UCSD-AML1 (cell line): ENCODE results near the gene C22orf15.
"Not testable (repeated sequence)": the region's sequence is repeated elsewhere in the genome, so short reads cannot be mapped to it uniquely, and the experiment has no call there.

Experiments used
- DNase-seq: peaks from one replicate; lab custom pipeline; 2025; ENCODE audit not compliant: unreplicated experiment; lab: John Stamatoyannopoulos, UW

The C22orf15 gene, protein sequence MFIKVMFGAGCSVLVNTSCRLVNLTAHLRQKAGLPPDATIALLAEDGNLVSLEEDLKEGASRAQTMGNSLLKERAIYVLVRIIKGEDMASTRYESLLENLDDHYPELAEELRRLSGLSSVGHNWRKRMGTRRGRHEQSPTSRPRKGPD

DNA sequence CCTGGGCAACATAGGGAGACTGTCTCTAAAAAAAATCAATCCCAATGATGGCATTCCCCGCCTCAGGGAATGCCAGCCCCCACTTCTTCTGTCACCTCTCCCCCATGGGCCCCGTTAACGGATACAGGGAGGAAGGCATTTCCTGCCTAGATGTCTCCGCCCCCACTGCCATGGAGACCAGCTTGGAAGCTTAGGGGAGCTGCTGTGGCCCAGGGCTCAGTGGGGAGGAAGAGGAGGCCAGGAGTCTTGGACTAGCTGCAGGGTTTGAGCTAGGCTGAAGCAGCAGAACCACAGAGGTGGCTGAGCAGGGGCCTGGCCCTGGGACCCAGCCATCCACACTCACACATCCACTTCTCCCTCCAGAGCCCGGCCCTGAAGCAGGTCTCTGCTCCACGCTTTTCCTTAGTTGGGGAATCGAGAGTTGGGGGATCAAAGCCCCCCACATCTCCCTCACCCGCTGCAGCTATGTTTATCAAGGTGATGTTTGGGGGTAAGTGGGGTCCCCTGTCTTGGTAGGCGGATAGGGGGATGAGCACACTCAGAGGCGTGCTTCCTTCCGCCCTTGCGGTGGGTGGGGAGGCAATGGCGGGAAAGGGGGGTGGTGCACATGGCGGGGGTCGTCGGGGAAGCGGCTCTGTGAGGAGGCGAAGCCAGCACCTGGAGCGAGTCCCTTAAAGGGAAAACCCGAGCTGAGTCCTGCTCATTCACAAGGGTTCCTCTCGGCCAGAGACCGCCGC lies at the start of gene C22orf15:
Gene C22orf15 (plus strand): TSS at position 149 of the 737 bp plus-strand sequence. CDS start 317 bp downstream, at position 466.
- peak; percentile 38 for DNase-seq

- no peak for DNase-seq
These were observed 48.8 kb upstream of the C22orf15 start for GRCh38 chr22:23713696-23714595.

- no peak for DNase-seq
These were observed 47.9 kb upstream of the C22orf15 start for GRCh38 chr22:23714596-23715578.

- no peak for DNase-seq
These were observed 46.9 kb upstream of the C22orf15 start for GRCh38 chr22:23715806-23716375.

DNA sequence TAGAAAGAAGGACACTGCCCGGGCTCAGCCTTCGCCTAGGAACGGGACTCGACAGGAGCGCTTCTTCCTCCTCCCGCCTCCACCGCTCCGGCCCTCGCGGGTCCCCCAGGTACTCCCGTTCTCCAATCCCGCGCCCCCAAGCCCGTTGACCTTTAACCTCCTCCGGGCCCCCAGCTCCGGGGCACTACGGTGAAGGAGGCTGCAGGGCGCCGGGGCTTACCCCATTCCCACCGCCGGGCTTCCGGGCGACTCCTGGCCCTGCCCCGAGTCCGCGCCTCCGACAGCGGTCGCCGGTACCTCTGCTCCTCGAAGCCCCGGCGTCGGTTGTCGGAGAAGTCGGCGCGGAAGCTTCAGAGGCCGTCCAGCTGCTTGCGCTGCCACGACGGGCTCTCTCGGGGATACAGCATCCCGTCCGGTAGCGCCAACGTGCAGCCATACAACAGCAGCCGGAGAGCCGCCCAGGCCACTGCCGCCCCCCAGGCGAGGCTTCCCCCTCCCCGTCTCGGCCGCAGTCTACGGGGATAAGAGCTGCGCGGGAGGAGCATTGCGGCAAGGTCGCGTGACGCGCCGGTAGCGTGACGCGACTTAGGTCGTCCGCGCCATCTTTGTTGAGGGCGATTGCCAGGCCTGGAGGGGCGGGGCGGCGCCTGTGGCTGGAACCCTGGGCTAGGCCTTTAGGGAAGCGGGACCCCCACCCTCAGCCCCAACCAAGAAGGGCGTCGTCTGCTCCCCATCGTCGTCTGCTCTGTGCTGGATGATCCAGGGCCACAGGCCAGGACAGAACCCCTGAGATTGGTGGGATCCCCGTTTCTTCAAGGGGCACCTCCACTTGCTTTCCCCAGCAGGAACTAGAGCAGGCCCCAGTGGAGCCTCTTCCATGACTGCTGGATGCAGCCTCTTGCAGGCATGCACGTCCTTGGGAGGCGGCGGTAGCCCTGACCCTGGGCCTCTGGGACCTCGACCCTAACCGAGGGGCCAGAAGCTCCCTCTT lies 45.7 kb upstream of the C22orf15 start:
- peak; percentile 86 for DNase-seq

- no peak for DNase-seq
These were observed 44.2 kb upstream of the C22orf15 start for GRCh38 chr22:23718371-23719165.

DNA sequence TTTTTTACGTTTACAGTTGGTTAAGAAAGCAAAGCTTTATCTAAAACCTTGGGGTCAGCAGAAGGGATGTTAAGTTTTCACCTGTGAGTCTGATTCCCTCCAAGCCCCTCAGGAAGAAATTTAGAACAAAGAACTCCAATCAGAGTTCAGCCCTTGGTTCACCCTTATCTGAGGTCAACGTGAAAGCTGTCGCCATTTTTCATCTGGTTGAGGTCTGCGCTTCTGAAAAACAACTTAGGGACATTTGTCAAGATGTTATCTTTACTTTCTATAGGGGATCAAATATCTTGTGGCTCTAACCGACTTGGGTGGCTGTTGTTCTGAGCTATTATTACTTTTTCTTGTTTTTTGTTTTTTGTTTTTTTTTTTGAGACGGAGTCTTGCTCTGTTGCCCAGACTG lies 41.9 kb upstream of the C22orf15 start:
- DNase-seq = no peak

DNA sequence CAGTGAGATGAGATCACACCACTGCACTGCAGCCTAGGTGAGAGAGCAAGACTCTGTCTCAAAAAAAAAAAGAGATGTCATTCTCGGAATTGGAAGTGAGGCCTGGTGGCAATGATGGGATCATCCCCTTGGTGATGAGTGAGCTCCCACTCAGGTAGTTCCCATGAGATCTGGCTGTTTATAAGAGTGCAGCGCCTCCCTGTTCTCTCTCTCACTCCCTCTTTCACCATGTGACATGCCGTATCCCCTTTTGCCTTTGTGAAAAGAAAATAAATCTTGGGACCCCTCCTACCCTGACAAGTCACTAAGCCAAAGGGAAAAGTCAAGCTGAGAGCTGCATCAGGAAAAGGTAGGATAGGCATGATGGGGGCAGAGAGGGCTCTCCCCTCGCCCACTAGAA lies 40.6 kb upstream of the C22orf15 start:
- DNase-seq = no peak

- DNase-seq = no peak
These were observed 40.1 kb upstream of the C22orf15 start for GRCh38 chr22:23722724-23723123.

- DNase-seq = not testable (repeated sequence)
These were observed 34.7 kb upstream of the C22orf15 start for GRCh38 chr22:23728108-23728507.

- DNase-seq = no peak
These were observed 25.1 kb upstream of the C22orf15 start for GRCh38 chr22:23737696-23738095.

GRCh38 chr22:23742505-23743264 lies 20.1 kb upstream of the C22orf15 start:
- DNase-seq = no peak

DNA sequence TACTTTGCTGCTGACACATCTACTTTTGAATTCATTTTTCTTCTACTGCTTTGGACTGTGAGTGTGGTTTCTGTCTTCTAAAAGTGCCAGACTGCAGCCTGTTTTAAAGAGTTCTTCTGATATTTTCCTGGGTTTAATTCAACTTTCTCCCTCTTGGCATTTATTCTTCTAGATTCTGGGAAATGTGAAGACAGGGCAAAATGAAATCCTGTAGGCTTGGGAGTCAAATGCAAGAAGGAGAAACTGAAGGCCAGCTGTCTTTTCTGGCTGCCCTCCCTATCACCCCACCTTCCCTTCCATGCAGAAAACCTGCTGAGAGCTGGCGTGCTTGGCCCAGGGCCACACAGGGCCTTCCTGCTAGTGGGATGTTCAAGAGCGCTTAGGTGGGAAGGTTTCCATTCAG lies 19.5 kb upstream of the C22orf15 start:
- DNase-seq = no peak

DNA sequence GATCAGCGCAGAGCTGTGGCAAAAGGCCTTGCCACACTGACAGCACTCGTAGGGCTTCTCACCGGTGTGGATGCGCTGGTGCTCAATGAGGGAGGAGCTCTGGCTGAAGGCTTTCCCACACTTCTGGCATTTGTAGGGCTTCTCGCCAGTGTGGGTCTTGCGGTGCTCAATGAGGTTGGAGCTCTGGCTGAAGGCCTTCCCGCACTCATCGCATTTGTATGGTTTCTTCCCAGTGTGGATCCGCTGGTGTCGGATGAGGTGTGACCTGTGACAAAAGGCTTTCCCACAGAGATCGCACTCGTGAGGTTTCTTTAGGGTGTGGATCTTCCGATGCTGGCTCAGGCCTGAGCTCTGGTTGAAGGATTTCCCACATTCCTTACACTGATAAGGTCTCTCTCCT lies 18.8 kb upstream of the C22orf15 start:
- no peak for DNase-seq

DNA sequence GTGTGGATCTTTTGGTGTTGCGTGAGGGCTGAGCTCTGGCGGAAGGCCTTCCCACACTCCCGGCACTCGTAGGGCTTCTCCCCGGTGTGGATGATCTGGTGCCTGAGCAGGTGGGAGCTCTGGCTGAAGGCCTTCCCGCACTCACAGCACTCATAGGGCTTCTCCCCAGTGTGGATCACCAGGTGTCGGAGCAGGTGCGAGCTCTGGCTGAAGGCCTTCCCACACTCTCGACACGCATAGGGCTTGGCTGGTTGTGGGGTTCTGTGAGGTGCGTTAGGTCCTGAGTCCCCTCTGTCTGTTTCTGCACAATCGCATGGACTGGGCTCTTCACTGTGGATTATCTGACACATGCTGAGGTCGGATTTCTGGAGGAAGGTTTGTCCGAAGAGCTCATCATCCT lies 18.3 kb upstream of the C22orf15 start:
- DNase-seq = no peak

DNA sequence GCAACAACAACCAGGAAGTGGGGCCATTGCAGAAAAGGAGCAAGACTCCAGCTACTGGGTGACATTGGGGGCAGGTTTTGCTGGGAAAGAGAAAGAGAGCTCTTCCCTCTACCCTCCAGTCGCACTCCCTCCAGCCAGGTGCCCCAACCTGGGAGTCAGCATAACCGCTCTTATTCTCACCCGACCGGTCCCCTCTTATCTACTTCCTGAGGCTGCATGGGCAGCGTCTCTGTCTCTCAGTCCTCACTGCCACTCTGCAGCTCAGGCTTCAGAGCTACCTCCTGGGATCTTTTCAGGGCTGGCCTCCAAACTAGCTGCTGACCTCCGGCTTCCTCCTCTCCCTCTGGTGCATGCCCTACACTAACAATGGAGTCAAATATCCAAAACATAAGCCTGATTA lies 17.0 kb upstream of the C22orf15 start:
- no peak for DNase-seq

DNA sequence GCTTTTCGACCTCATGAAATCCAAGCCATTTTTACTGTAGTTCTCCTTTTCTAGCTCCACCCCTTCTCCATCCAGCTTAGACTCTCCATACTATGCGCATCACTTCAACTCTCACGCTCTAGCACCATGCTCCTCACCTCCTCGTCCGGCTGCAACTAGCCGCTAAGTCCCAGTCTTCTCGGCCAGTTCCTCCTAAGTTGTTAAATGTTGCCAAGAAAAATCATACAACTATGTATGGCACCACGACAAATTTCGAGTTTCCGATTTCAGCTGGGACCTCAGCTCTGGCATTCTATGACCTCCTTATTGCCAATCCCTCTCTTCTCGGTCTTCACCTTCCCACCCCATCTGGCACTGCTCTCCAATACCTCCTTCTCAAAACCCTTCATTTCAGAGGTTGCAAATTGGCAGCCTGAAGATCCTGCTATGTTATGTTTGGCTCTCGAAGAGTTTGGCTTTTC lies 12.9 kb upstream of the C22orf15 start:
- DNase-seq = no peak

DNA sequence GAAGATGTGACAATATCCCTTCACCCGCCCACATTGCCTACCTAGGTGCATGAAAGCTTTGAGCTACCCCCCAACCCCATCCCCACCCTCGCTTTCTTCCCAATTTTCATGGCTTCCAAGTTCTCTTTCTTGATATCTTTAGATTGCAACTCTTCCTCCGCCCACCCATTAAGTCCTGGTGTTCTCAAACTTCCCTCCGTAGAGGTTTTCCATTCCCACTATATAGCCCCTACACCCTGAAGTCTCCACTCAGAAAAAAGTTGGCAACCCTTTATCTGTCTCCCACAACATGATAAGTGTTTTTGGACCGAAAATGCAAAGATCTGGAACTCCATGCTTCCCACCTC lies 12.4 kb upstream of the C22orf15 start:
- DNase-seq = no peak
